ENCODE results near the gene UQCC2.

DNA sequence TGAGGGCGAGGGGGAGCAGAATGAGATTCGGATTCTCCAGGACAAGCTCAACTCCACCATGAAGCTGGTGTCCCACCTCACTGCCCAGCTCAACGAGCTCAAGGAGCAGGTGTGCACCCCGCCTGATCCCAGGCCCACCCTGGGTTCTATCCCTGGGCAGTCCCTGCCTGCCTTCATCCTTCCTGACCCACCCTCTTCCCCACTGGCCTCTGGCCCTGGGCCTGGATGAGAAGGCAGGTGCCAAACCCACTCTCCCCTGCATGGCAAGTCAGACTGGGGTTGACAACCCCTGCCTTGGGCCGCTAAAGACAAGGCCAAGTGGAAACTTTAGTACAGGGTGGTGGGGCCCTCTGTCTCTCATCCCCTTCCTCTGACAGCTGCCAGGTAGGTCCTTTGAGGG lies 16.5 kb downstream of the UQCC2 start:
- TF ChIP-seq CREB1 (IDR thresholded peaks at IDR 0.05), result no peak
- TF ChIP-seq POLR2A (IDR thresholded peaks at IDR 0.05; ENCODE audit: control extremely low read depth in 1 of 2, low read depth in 2 of 2, low read length in 2 of 2), result no peak
- TF ChIP-seq POU5F1 (IDR thresholded peaks at IDR 0.05; ENCODE audit: low read depth, low read length), result no peak
- no peak for TF ChIP-seq SP2 (IDR thresholded peaks at IDR 0.05; ENCODE audit: low read length)
- TF ChIP-seq EZH2 (IDR thresholded peaks at IDR 0.05; ENCODE audit: low read depth, low read length, severe bottlenecking), result no peak
- TF ChIP-seq RAD21 (IDR thresholded peaks at IDR 0.05 in 1 of 2, conservative IDR thresholded peaks at IDR 0.05 in 1 of 2; ENCODE audit: low read depth in 2 of 2, low read length in 2 of 2), result no peak
- no peak for TF ChIP-seq SP1 (IDR thresholded peaks at IDR 0.05; ENCODE audit: low read depth, low read length)
- TF ChIP-seq, protein P1, sequence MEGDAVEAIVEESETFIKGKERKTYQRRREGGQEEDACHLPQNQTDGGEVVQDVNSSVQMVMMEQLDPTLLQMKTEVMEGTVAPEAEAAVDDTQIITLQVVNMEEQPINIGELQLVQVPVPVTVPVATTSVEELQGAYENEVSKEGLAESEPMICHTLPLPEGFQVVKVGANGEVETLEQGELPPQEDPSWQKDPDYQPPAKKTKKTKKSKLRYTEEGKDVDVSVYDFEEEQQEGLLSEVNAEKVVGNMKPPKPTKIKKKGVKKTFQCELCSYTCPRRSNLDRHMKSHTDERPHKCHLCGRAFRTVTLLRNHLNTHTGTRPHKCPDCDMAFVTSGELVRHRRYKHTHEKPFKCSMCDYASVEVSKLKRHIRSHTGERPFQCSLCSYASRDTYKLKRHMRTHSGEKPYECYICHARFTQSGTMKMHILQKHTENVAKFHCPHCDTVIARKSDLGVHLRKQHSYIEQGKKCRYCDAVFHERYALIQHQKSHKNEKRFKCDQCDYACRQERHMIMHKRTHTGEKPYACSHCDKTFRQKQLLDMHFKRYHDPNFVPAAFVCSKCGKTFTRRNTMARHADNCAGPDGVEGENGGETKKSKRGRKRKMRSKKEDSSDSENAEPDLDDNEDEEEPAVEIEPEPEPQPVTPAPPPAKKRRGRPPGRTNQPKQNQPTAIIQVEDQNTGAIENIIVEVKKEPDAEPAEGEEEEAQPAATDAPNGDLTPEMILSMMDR (IDR thresholded peaks at IDR 0.05; ENCODE audit: control extremely low read depth in 1 of 3, insufficient read depth in 1 of 3, low read depth in 1 of 3, low read length in 3 of 3), result no peak
